Hematopoietic multipotent progenitor cell treated with erythropoietin and hydrocortisone succinate and interleukin-3 and kit ligand, for 17 days (in vitro differentiated cells): ENCODE results near the gene UROC1.
"Not testable (repeated sequence)": the region's sequence is repeated elsewhere in the genome, so short reads cannot be mapped to it uniquely, and the experiment has no call there.

ENCODE experiments used
- DNase-seq: peaks from one replicate; pipeline ENCODE4 v3.0.0-alpha.2; 2015; ENCODE audit warnings: low spot score

The UROC1 gene

DNA sequence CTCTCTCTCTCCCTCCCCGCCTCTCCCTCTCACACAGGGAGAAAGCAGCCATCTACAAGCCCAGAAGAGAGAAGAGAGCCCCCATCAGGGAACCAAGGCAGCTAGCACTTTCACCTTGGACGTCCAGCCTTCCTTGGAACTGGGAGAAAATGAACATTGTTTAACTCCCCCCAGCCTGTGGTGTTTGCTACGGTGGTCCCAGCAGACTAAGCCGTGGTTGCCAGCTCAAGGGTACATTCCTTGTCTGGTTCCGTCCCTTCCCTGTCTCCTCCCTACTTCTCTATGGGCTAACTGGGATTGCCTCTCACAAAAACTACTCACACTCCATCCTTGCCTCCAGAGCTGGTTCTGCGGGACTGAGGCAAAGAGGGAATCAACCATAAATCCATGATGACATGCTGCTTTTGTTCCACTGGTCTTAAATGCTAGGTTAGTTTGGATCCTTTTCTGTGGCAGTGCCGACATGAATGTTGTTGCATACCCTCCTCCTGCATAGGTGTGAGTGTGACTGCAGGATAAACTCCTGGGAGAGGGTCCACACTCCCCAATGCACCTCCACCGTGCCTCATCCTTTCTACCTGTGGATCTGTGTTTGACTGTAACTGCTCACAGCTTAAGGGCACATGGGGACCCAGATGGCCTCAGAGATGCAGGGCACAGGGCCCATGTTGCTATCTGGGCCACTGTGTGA lies 29.1 kb upstream of the UROC1 start:
- no peak for DNase-seq

DNA sequence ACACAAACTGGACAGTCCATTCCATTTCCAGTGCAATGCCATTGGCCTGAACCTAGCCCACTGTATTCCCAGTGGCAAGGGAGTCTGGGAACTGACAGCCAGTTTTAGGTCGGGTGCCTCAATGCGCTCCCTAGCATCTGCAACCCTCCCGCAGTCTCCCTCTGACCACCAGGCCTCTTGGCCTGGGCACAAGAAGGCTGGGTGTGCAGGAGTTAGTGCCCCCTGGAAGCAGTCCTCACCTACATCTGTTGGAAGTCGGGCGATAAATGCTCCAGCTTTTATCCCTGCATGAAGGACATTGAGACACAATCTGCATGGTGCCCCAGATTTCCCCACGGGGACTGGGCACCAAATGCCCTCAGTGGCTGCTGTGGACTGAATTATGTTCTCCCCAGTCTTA lies 28.4 kb upstream of the UROC1 start:
- DNase-seq = no peak

GRCh38 chr3:126545544-126545943 lies 28.0 kb upstream of the UROC1 start:
- no peak for DNase-seq

DNA sequence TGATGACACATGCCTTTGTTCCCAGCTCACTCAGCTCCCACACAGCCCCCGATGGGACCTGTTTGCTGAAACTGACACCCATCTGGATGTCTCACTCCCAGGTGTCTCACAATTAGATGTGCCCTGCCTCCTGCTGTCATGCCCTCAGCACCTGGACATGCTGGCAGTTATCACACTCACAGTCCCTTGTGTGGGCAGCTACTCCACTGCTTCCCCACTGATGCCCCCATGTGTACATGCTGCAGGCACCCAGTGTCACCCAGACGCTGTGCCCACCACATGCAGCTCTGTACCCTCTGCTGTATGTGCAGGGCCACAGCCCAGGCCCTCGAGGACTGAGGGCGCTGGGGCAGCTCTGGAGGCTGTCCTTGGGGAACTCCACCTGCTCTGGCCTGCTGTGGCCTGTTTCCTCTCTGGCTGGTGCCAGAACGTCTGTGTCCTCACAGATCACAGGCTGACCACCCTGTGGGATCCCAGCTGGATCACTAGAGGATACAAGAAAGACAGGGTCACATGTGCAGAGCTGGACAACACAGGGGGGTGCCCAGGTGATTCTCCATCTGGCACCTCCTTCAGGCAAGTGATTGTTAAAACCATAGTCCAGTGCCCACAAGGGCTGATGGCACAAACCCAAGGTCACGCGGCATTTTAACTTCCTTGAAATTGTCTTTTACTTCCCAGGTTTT lies 27.2 kb upstream of the UROC1 start:
- DNase-seq = no peak

DNA sequence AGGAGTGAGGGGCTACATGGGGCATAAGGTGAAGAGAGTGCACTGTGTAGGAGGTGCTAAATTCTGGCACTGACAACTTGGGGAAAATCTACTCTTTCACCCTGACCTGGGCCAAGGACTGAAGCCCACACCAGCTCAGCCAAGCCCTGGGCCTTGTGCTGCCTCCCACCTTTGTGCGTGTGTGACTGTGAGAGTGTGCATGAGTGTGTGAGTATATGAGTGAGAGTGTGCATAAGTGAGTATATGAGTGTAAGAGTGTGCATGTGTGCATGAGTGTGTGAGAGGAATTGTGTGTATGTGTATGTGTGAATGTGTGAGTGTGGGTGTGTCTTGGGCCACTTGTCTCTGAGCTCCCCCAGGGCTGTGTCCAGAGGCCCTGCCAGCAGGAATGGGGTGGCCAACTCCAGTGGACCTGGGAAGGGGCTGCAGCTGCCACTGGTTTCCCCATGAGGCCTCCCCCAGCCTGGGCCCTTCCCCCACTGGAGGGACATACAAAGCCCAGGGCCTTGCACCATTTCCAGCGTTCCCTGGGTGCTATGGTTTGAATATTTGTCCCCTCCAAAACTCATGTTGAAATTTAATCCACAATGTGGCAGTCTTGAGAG lies 26.0 kb upstream of the UROC1 start:
- no peak for DNase-seq

DNA sequence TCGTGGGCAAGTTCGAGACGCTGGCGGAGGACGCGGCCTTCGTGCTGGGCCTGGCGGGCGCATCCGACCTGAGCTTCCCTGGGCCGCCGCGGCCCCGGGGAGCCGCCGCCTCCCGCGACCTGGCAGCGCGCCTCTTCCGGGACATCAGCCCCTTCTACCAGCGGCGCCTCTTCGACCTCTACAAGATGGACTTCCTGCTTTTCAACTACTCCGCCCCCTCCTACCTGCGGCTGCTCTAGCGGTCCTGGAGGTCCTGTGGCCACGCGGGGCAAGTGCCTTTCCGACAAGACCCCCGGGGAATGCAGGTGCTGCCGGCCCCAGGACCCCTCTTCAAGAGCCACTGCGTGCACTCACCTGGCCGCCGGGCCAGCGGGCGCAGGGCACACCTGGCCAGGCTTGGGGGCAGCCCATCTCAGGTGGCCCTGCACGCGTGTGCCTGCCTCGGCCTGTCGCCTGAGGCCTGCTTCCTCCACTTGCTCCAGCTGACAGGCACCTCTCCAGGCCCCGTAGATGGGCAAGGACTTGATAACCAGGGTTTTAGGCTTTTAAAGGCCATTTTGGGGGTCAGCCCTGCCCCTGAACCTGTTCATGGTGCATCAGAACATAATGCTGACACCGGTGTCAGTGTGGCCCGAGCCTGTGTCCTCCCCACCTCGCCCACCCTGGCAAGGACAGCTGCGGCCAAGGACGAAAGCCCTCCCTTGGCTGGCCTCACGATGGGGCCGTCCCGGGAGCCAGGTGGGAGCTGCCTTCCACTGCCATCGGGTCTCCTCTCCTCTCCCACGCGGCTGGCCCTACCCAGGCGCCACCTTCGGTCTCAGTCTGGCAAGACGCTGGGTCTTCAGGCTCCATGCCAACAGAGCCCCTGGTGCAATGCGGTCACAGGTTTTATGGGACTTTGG lies 25.0 kb upstream of the UROC1 start:
- DNase-seq = no peak

DNA sequence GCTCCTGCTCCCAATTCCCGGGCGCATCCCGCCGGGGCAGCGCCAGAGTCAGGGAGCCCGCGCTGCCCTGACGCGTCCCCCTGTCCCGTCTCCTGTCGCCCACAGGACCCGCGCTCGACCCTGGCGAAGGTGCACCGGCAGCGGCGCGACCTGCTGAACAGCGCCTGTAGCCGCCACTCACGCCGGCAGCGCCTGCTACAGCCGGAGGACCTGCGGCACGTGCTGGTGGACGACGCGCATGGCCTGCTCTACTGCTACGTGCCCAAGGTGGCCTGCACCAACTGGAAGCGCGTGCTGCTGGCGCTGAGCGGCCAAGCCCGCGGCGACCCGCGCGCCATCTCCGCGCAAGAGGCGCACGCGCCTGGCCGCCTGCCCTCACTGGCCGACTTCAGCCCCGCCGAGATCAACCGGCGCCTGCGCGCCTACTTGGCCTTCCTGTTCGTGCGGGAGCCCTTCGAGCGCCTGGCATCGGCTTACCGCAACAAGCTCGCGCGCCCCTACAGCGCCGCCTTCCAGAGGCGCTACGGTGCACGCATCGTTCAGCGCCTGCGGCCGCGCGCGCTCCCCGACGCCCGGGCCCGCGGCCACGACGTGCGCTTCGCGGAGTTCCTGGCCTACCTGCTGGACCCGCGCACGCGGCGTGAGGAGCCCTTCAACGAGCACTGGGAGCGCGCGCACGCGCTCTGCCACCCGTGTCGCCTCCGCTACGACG lies 24.2 kb upstream of the UROC1 start:
- no peak for DNase-seq

GRCh38 chr3:126540951-126541627 lies 23.5 kb upstream of the UROC1 start:
- DNase-seq = no peak

- peak; percentile 20 for DNase-seq
Measured at GRCh38 chr3:126540342-126540849, 22.8 kb upstream of the UROC1 start.

GRCh38 chr3:126539558-126540250 lies 22.1 kb upstream of the UROC1 start:
- no peak for DNase-seq

- DNase-seq = no peak
Measured at GRCh38 chr3:126538966-126539365, 21.4 kb upstream of the UROC1 start.

DNA sequence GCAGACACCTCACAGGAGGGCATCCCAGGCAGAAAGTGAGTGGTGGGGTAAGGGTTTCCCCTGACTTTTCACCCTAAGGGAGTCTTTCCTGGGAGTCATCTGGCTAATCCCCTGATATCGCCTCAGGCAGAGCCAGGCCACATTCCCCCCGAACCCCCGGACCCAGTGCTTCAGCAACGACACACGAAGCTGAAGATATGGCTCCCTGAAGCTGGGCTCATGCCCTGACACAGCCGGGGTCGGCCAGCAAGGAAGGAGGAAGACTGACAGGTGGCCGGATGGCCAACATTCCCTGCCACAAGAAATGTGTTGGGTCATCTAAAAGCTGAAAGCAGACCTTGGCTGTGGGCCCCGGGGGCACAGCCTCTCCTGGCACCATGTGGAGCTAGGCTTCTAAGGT lies 20.7 kb upstream of the UROC1 start:
- DNase-seq = no peak

- no peak for DNase-seq
Measured at GRCh38 chr3:126537730-126538281, 20.2 kb upstream of the UROC1 start.

DNA sequence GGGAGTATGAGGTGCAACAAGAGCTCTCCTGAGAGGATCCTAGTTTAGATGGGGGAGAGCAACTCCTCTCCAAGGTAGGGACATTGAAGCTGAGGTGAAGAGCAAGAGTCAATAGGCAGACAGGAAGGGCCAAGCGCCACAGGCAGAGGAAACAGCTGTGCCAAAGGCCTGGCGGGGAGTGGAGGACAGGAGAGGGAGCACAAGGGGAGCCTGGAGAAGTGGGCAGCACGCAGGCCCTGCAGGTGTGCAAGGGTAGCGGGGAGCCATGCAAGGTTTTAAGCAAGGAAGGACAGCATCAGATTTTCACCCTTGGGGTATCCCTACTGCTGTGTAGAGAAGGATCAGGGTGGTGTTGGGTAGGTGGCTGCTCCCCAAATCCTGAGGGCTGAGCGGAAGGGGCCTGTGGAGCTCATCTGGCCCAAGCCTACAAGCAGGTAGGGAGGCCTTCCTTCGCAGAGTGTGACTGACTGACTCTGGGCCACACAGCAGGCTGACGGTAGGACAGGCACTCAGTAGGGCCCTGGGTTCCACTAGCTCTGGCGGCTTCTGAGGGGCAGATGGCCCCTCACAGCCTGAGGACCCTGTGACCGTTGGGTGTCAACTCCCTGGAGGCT lies 19.6 kb upstream of the UROC1 start:
- no peak for DNase-seq

DNA sequence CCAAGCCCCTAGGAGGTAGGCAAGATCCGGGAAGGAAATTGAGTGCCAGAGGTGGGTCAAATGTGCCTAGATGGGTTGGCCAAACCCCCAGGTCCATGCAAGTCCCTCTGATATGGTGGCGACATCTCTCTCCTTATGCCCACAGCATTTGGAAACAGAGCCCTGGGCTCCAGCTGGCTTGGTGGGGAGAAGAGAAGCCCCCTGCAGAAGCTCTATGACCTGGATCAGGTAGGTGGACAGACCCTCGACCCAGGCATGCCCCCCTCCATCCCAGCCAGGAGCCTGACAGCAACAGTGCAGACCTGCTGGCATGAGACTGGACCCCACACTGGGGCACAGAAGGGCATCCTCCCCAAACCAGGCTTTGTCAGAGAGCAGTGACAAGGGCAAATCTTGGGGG lies 18.6 kb upstream of the UROC1 start:
- no peak for DNase-seq

GRCh38 chr3:126535636-126536035 lies 18.1 kb upstream of the UROC1 start:
- no peak for DNase-seq

GRCh38 chr3:126534716-126535115 lies 17.1 kb upstream of the UROC1 start:
- DNase-seq = not testable (repeated sequence)

- DNase-seq = no peak
Measured at GRCh38 chr3:126533506-126533905, 15.9 kb upstream of the UROC1 start.

GRCh38 chr3:126531051-126531330 lies 13.4 kb upstream of the UROC1 start:
- DNase-seq = no peak
